Mesendoderm (in vitro differentiated cells): Measurements from ENCODE around the gene RAD50.

ENCODE experiments used
- DNase-seq: peaks from one replicate; pipeline ENCODE4 v3.0.0; 2013
- H2AK5ac ChIP-seq: 2 replicates; pipeline ENCODE4 v1.6.1; 2013; ENCODE audit warnings: low read length, inconsistent platforms
- H2BK120ac ChIP-seq: 2 replicates; pipeline ENCODE4 v1.6.1; 2013; ENCODE audit warnings: low read depth, mild to moderate bottlenecking, low read length, moderate library complexity, mixed read lengths
- H2BK15ac ChIP-seq: replicated peaks from 2 replicates; pipeline ENCODE4 v1.6.1; 2013; ENCODE audit warnings: low read depth, mild to moderate bottlenecking, moderate library complexity
- H2BK5ac ChIP-seq: 2 replicates; pipeline ENCODE4 v1.6.1; 2013; ENCODE audit warnings: low read length, inconsistent platforms
- H3K18ac ChIP-seq: 2 replicates; pipeline ENCODE4 v1.6.1; 2013; ENCODE audit warnings: mild to moderate bottlenecking, low read length, mixed read lengths
- H3K23ac ChIP-seq: one replicate; pipeline ENCODE4 v1.6.1; 2013; ENCODE audit warnings: low read length
- H3K27ac ChIP-seq: 2 replicates; pipeline ENCODE4 v1.5.1; 2013; ENCODE audit warnings: low read depth, mild to moderate bottlenecking, inconsistent platforms, low read length, moderate library complexity
- H3K27me3 ChIP-seq: 2 replicates; pipeline ENCODE4 v1.6.1; 2013; ENCODE audit warnings: low read length, control low read depth, mild to moderate bottlenecking, inconsistent platforms; ENCODE audit not compliant: insufficient read depth, poor library complexity
- H3K36me3 ChIP-seq: 2 replicates; pipeline ENCODE4 v1.6.1; 2013; ENCODE audit warnings: low read length, inconsistent platforms; ENCODE audit not compliant: control insufficient read depth, insufficient read depth
- H3K4ac ChIP-seq: one replicate; pipeline ENCODE4 v1.6.1; 2013; ENCODE audit warnings: low read depth, mild to moderate bottlenecking, low read length, moderate library complexity
- H3K4me1 ChIP-seq: 2 replicates; pipeline ENCODE4 v1.6.1; 2013; ENCODE audit warnings: low read depth, low read length, inconsistent platforms; ENCODE audit not compliant: control insufficient read depth
- H3K4me2 ChIP-seq: 2 replicates; pipeline ENCODE4 v1.6.1; 2013; ENCODE audit warnings: low read length
- H3K4me3 ChIP-seq: 2 replicates; pipeline ENCODE4 v1.5.1; 2013; ENCODE audit warnings: mild to moderate bottlenecking, low read length
- H3K56ac ChIP-seq: one replicate; pipeline ENCODE4 v1.6.1; 2013; ENCODE audit warnings: low read length
- H3K79me1 ChIP-seq: 2 replicates; pipeline ENCODE4 v1.6.1; 2013; ENCODE audit warnings: low read length, inconsistent platforms
- H3K79me2 ChIP-seq: 2 replicates; pipeline ENCODE4 v1.6.1; 2013; ENCODE audit warnings: mild to moderate bottlenecking, low read length; ENCODE audit not compliant: control insufficient read depth, insufficient read depth
- H3K9ac ChIP-seq: 2 replicates; pipeline ENCODE4 v1.6.1; 2013; ENCODE audit warnings: low read length, inconsistent platforms
- H4K5ac ChIP-seq: one replicate; pipeline ENCODE4 v1.6.1; 2013; ENCODE audit warnings: low read length
- H4K8ac ChIP-seq: one replicate; pipeline ENCODE4 v1.6.1; 2013; ENCODE audit warnings: low read depth, mild to moderate bottlenecking, control low read depth, low read length, moderate library complexity
- WGBS: extraction: QIAGEN DNeasy Blood & Tissue Kit; methylation state at CpG from one replicate; pipeline ENCODE4 v1.1.7; 2013; ENCODE audit warnings: low lambda C conversion rate, missing lambda C conversion rate; ENCODE audit not compliant: insufficient coverage; ENCODE audit errors: extremely low coverage; 5-methylcytosine and 5-hydroxymethylcytosine counted together

Gene RAD50

DNA sequence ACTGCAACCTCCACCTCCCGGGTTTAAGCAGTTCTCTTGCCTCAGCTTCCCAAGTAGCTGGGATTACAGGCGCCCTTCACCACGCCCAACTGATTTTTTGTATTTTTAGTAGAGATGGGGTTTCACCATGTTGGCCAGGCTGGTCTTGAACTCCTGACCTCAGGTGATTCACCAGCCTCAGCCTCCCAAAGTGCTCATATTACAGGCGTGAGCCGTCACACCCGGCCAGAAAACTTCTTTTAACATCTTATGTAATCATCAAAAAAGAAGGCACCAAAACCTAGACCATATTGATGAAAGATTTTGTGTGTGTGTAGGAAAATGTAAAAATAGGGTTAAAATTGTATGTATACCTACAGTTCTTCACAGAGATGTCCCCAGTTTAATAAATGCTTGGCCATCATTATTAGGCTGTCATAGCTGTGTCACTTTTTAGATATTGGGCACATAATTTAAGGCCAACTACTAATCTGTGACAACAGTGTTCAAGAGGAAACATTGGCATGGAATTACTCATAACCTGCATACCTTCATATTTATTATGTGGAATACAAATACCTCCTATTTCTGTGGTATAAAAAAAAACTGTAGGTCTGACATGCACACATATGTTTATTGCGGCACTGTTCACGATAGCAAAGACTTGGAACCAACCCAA, 44.4 kb downstream of the RAD50 start:
- H3K4me2 ChIP-seq: no peak overlapping the region
- no peak overlapping the region for H3K27ac ChIP-seq
- no peaks in the 10 kb centered on the region for H3K27me3 ChIP-seq
- WGBS: no CpG with 5 or more reads among the region's 8 CpGs
- no peak overlapping the region for H3K4ac ChIP-seq
- H3K9ac ChIP-seq: no peak overlapping the region
- no peak for DNase-seq
- no peak overlapping the region for H4K8ac ChIP-seq
- no peak overlapping the region for H3K18ac ChIP-seq
- H2BK5ac ChIP-seq: no peak overlapping the region
- no peaks in the 10 kb centered on the region for H3K36me3 ChIP-seq
- no peak overlapping the region for H2BK15ac ChIP-seq
- no peaks in the 10 kb centered on the region for H3K4me1 ChIP-seq
- no peak overlapping the region for H3K23ac ChIP-seq
- H2AK5ac ChIP-seq: no peak overlapping the region
- H2BK120ac ChIP-seq: no peak overlapping the region
- no peak overlapping the region for H3K56ac ChIP-seq
- H3K4me3 ChIP-seq: no peak overlapping the region
- no peaks in the 10 kb centered on the region for H3K79me1 ChIP-seq
- H3K79me2 ChIP-seq: no peaks in the 10 kb centered on the region
- H4K5ac ChIP-seq: no peak overlapping the region

DNA sequence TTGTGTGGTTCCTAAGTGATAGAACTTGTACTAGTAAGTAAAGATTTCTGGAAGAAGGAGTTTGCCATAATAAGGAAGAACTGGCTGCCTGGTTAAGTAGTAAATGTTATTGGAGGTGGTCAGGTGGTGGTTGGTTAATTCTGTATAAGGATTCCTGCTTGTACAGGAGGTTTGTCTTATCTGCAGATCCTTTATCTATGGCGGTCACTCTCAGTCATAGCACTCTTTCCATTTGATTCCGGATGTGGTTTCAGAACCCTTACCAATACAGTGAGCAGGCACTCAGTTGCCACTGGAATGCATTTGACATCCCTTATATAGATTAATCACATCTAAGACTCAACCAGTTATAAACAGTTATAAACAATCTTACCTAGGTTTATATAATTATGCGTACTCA, 50.3 kb downstream of the RAD50 start:
- Histone ChIP-seq H4K8ac (no peak overlapping the region), H3K4ac (no peak overlapping the region), H4K5ac (no peak overlapping the region), H3K56ac (no peak overlapping the region), H3K79me1 (no peaks in the 10 kb centered on the region), H3K23ac (no peak overlapping the region), H3K18ac (no peak overlapping the region), H3K79me2 (no peaks in the 10 kb centered on the region), H3K9ac (no peak overlapping the region), H3K4me3 (no peak overlapping the region), H2AK5ac (no peak overlapping the region), H3K4me1 (no peaks in the 10 kb centered on the region), H3K36me3 (peaks cover 2% of the 10 kb centered on the region), H2BK5ac (no peak overlapping the region), H3K27ac (no peak overlapping the region), H2BK15ac (no peak overlapping the region), H3K27me3 (no peaks in the 10 kb centered on the region), H3K4me2 (no peak overlapping the region), H2BK120ac (no peak overlapping the region)
- WGBS: no CpG with 5 or more reads among the region's 3 CpGs
- DNase-seq: no peak

DNA sequence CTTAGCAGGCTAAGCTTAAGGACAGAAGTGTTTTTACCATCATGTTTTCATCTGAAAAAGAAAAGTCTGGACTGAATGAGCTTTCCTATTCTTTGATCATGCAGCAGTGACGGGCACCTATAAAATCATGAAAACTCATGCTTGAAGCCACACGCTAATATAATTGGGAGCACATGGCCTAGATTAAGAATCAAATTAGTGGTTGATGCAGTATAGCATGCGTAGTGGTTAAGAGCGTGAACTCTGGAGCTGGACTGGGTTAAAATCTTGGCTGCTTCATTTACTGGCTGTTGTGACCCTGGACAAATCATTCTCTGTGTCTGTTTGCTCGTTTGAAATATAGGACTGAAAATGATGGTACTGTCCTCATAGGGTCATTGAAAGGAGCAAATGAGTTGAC, 51.3 kb downstream of the RAD50 start:
- no peaks in the 10 kb centered on the region for H3K79me2 ChIP-seq
- no peak overlapping the region for H3K4me3 ChIP-seq
- H3K4ac ChIP-seq: no peak overlapping the region
- H2BK120ac ChIP-seq: no peak overlapping the region
- no peaks in the 10 kb centered on the region for H3K4me1 ChIP-seq
- H2AK5ac ChIP-seq: no peak overlapping the region
- no peak for DNase-seq
- no peak overlapping the region for H3K4me2 ChIP-seq
- no peak overlapping the region for H2BK15ac ChIP-seq
- H3K18ac ChIP-seq: no peak overlapping the region
- no peak overlapping the region for H3K56ac ChIP-seq
- no peak overlapping the region for H2BK5ac ChIP-seq
- H3K36me3 ChIP-seq: peaks cover 2% of the 10 kb centered on the region
- H3K23ac ChIP-seq: no peak overlapping the region
- no CpG with 5 or more reads among the region's 5 CpGs for WGBS
- no peak overlapping the region for H4K8ac ChIP-seq
- no peak overlapping the region for H3K27ac ChIP-seq
- no peak overlapping the region for H3K9ac ChIP-seq
- no peaks in the 10 kb centered on the region for H3K27me3 ChIP-seq
- H3K79me1 ChIP-seq: no peaks in the 10 kb centered on the region
- H4K5ac ChIP-seq: no peak overlapping the region

DNA sequence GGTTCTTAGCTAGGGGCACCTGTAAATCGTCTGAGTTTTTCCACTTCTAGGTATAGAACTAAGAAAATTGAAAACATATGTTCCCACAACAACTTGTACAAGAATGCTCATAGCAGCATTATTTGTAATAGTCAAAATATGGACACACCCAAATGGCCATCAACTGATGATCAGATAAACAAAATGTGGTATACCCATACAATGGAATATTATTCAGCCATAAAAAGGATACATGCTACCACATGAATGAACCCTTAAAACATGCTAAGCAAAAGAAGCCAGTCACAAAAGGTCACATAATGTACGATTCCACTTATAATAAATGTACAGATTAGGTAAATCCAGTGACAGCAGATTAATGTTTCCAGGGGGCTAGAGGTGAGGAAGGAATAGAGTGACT, 55.2 kb downstream of the RAD50 start:
- no peak overlapping the region for H3K18ac ChIP-seq
- H3K4me2 ChIP-seq: no peak overlapping the region
- no peaks in the 10 kb centered on the region for H3K79me1 ChIP-seq
- no peak overlapping the region for H4K5ac ChIP-seq
- no peak for DNase-seq
- no peak overlapping the region for H3K23ac ChIP-seq
- H2BK15ac ChIP-seq: no peak overlapping the region
- no peak overlapping the region for H4K8ac ChIP-seq
- H3K27ac ChIP-seq: no peak overlapping the region
- H3K4me1 ChIP-seq: no peaks in the 10 kb centered on the region
- no CpG with 5 or more reads among the region's 2 CpGs for WGBS
- no peak overlapping the region for H3K4ac ChIP-seq
- H2BK5ac ChIP-seq: no peak overlapping the region
- no peak overlapping the region for H2AK5ac ChIP-seq
- no peaks in the 10 kb centered on the region for H3K27me3 ChIP-seq
- peaks cover 2% of the 10 kb centered on the region for H3K36me3 ChIP-seq
- H3K9ac ChIP-seq: no peak overlapping the region
- H3K79me2 ChIP-seq: no peaks in the 10 kb centered on the region
- no peak overlapping the region for H2BK120ac ChIP-seq
- no peak overlapping the region for H3K4me3 ChIP-seq
- H3K56ac ChIP-seq: no peak overlapping the region

DNA sequence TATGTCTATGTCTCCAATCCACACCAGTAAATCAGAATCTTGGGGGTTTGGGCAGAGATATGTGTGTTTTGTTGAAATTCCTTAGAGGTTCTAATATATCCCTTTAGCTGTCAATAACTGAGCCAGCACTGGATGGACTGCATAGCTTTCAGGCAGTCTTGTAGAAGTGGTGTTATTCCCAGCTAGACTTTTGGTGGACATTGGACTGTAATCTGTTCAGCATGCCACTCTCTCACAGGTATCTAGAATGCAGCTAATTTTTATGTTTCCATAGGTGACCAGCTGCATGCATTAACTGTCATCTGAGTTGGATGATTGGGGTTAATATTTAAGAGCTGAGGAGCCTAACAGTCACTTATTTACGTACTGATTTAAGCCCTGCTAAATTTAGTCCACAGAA, 56.1 kb downstream of the RAD50 start:
- Histone ChIP-seq H3K4ac (no peak overlapping the region), H3K36me3 (peaks cover 2% of the 10 kb centered on the region), H3K4me3 (no peak overlapping the region), H3K18ac (no peak overlapping the region), H2AK5ac (no peak overlapping the region), H2BK120ac (no peak overlapping the region), H2BK5ac (no peak overlapping the region), H3K9ac (no peak overlapping the region), H3K23ac (no peak overlapping the region), H4K5ac (no peak overlapping the region), H3K79me2 (no peaks in the 10 kb centered on the region), H3K79me1 (no peaks in the 10 kb centered on the region), H3K56ac (no peak overlapping the region), H3K4me1 (no peaks in the 10 kb centered on the region), H4K8ac (no peak overlapping the region), H3K27ac (no peak overlapping the region), H2BK15ac (no peak overlapping the region), H3K4me2 (no peak overlapping the region), H3K27me3 (no peaks in the 10 kb centered on the region)
- WGBS: no CpG with 5 or more reads among the region's 1 CpG
- DNase-seq: no peak

DNA sequence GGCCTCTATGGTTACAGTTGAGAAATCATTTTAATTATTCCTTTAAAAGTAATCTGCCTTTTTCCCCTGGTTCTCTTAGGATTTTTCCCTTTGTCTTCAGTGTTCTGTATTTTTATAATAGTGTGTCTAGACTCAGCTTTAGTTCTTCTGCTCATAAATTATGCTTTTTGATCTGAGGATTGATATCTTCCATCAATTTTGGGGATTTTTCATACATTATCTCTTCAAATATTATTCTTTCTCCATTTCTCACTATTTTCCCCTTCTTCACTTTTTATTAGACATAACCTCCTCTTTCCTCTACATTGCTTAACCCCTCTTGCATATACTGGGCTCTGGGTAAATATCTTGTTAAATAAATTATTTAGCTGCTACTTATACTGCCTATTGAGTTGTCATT, 64.9 kb downstream of the RAD50 start:
- no peak overlapping the region for H2BK5ac ChIP-seq
- H3K9ac ChIP-seq: no peak overlapping the region
- no peak overlapping the region for H4K5ac ChIP-seq
- H2BK15ac ChIP-seq: no peak overlapping the region
- no peak overlapping the region for H3K4me3 ChIP-seq
- H3K4ac ChIP-seq: no peak overlapping the region
- no peak overlapping the region for H3K23ac ChIP-seq
- H2BK120ac ChIP-seq: no peak overlapping the region
- H3K79me1 ChIP-seq: no peaks in the 10 kb centered on the region
- H3K4me2 ChIP-seq: no peak overlapping the region
- H3K79me2 ChIP-seq: no peaks in the 10 kb centered on the region
- no peaks in the 10 kb centered on the region for H3K27me3 ChIP-seq
- no peak for DNase-seq
- H3K56ac ChIP-seq: no peak overlapping the region
- H3K18ac ChIP-seq: no peak overlapping the region
- H4K8ac ChIP-seq: no peak overlapping the region
- H3K4me1 ChIP-seq: no peaks in the 10 kb centered on the region
- H3K27ac ChIP-seq: no peak overlapping the region
- no peaks in the 10 kb centered on the region for H3K36me3 ChIP-seq
- no peak overlapping the region for H2AK5ac ChIP-seq
